IMR-90 (cell line): ENCODE results near the gene ZNF512. TPM values are rescaled to one million over a fixed set of nuclear protein-coding genes. Genes with fewer than 3 reads are reported as not detected.

Experiments used
- ATAC-seq: fragments of 200-7000 bp; cut with Tn5 transposase; 2 replicates; pipeline ENCODE4 v1.9.1; 2020; ENCODE audit warnings: low read depth, mild to moderate bottlenecking, moderate library complexity
- BruUV-seq: library from RNA; stranded (reverse); fragments of 400-500 nt; replicated peaks from 2 replicates; lab custom pipeline; 2021; lab: Mats Ljungman, UMichigan
- CTCF ChIA-PET: fragments of 300-600 bp; formaldehyde crosslinking; extraction: SDS; loops from one replicate; lab custom pipeline; 2021; ENCODE audit warnings: antibody characterized with exemption; lab: Yijun Ruan, JAX
- POLR2A ChIA-PET: fragments of 300-600 bp; sonication (Branson Sonifier 250); formaldehyde crosslinking; loops from one replicate; lab custom pipeline; 2022; ENCODE audit warnings: antibody characterized with exemption; ENCODE audit not compliant: unreplicated experiment; lab: Charles Lee
- DNase-seq: peaks from one replicate; pipeline ENCODE4 v3.0.0; 2013
- H2AFZ ChIP-seq: replicated peaks from 2 replicates; pipeline ENCODE3; 2013; ENCODE audit warnings: low read length, mild to moderate bottlenecking; ENCODE audit not compliant: poor library complexity
- H2AK5ac ChIP-seq: 2 replicates; pipeline ENCODE4 v1.6.1; 2013; ENCODE audit warnings: low read depth, low read length, inconsistent platforms
- H2AK9ac ChIP-seq: replicated peaks from 2 replicates; pipeline ENCODE3; 2013; ENCODE audit warnings: mild to moderate bottlenecking, low read depth, low read length, moderate library complexity; ENCODE audit not compliant: poor library complexity
- H2BK120ac ChIP-seq: 2 replicates; pipeline ENCODE4 v1.6.1; 2013; ENCODE audit warnings: low read depth, low read length, inconsistent platforms
- H2BK15ac ChIP-seq: 3 replicates; pipeline ENCODE4 v1.6.1; 2013; ENCODE audit warnings: low read depth, low read length, inconsistent platforms
- H2BK20ac ChIP-seq: 2 replicates; pipeline ENCODE4 v1.6.1; 2013; ENCODE audit warnings: low read depth, mild to moderate bottlenecking, inconsistent platforms, low read length, moderate library complexity
- H2BK5ac ChIP-seq: 2 replicates; pipeline ENCODE4 v1.6.1; 2013; ENCODE audit warnings: mild to moderate bottlenecking, low read depth, low read length, inconsistent platforms; ENCODE audit not compliant: poor library complexity, severe bottlenecking
- H3K14ac ChIP-seq: replicated peaks from 2 replicates; pipeline ENCODE4 v1.6.1; 2013; ENCODE audit warnings: low read depth, low read length, inconsistent platforms
- H3K18ac ChIP-seq: 2 replicates; pipeline ENCODE4 v1.6.1; 2013; ENCODE audit warnings: low read depth, low read length, control low read depth
- H3K23ac ChIP-seq: 2 replicates; pipeline ENCODE4 v1.6.1; 2013; ENCODE audit warnings: low read depth, low read length, inconsistent platforms
- H3K27ac ChIP-seq: 2 replicates; pipeline ENCODE4 v1.5.1; 2013; ENCODE audit warnings: mild to moderate bottlenecking, control low read depth, low read length; ENCODE audit not compliant: insufficient read depth
- H3K27me3 ChIP-seq: 2 replicates; pipeline ENCODE4 v1.6.1; 2013; ENCODE audit warnings: low read length; ENCODE audit not compliant: control insufficient read depth, insufficient read depth
- H3K36me3 ChIP-seq: 2 replicates; pipeline ENCODE4 v1.6.1; 2013; ENCODE audit warnings: low read length, mixed read lengths; ENCODE audit not compliant: control insufficient read depth, insufficient read depth
- H3K4ac ChIP-seq: 2 replicates; pipeline ENCODE4 v1.6.1; 2013; ENCODE audit warnings: low read depth, low read length, inconsistent platforms
- H3K4me1 ChIP-seq: 2 replicates; pipeline ENCODE4 v1.6.1; 2013; ENCODE audit warnings: low read length, mixed read lengths; ENCODE audit not compliant: control insufficient read depth, insufficient read depth
- H3K4me2 ChIP-seq: 2 replicates; pipeline ENCODE4 v1.6.1; 2013; ENCODE audit warnings: low read depth, mild to moderate bottlenecking, control low read depth, low read length, moderate library complexity
- H3K4me3 ChIP-seq: 2 replicates; pipeline ENCODE4 v1.5.1; 2013; ENCODE audit warnings: low read depth, mild to moderate bottlenecking, control low read depth, low read length, moderate library complexity; ENCODE audit not compliant: insufficient read depth
- H3K56ac ChIP-seq: 2 replicates; pipeline ENCODE4 v1.6.1; 2013; ENCODE audit warnings: low read length, inconsistent platforms; ENCODE audit not compliant: insufficient read depth; ENCODE audit errors: extremely low read depth
- H3K79me1 ChIP-seq, 2 experiments: 2 replicates each; pipeline ENCODE4 v1.6.1; 2013; ENCODE audit warnings: low read length in 2 of 2, inconsistent platforms in 1 of 2, low read depth in 1 of 2
- H3K9ac ChIP-seq: 2 replicates; pipeline ENCODE4 v1.6.1; 2013; ENCODE audit warnings: low read depth, low read length, control low read depth
- H3K9me1 ChIP-seq: 2 replicates; pipeline ENCODE4 v1.6.1; 2013; ENCODE audit warnings: low read length, inconsistent platforms; ENCODE audit not compliant: insufficient read depth
- H3K9me3 ChIP-seq: 2 replicates; pipeline ENCODE4 v1.6.1; 2013; ENCODE audit warnings: low read length; ENCODE audit not compliant: control insufficient read depth, insufficient read depth
- H4K20me1 ChIP-seq: 2 replicates; pipeline ENCODE4 v1.6.1; 2013; ENCODE audit warnings: low read length, inconsistent platforms; ENCODE audit not compliant: insufficient read depth
- H4K5ac ChIP-seq: 2 replicates; pipeline ENCODE4 v1.6.1; 2013; ENCODE audit warnings: mild to moderate bottlenecking, low read depth, low read length, control low read depth
- H4K8ac ChIP-seq, 2 experiments: 2 replicates each; pipeline ENCODE4 v1.6.1; 2013; ENCODE audit warnings: low read depth in 2 of 2, low read length in 2 of 2, control low read depth in 1 of 2, inconsistent platforms in 1 of 2
- H4K91ac ChIP-seq: 2 replicates; pipeline ENCODE4 v1.6.1; 2013; ENCODE audit warnings: low read depth, low read length, inconsistent platforms; ENCODE audit not compliant: insufficient read depth
- CHD1 ChIP-seq: IDR thresholded peaks from 2 replicates; pipeline ENCODE4 v1.6.1; 2012; ENCODE audit warnings: low read depth, low read length, improper control_type of control experiment
- FOS ChIP-seq: fragments of 150-350 bp; IDR thresholded peaks from 2 replicates; pipeline ENCODE4 v1.6.1; 2016; ENCODE audit warnings: low read depth, low read length
- MAZ ChIP-seq: IDR thresholded peaks from 2 replicates; pipeline ENCODE4 v1.6.1; 2012; ENCODE audit warnings: low read depth, mild to moderate bottlenecking, low read length, improper control_type of control experiment, moderate library complexity, borderline replicate concordance
- NFE2L2 ChIP-seq: fragments of 150-350 bp; IDR thresholded peaks from 2 replicates; pipeline ENCODE4 v1.6.1; 2016; ENCODE audit warnings: low read depth, mild to moderate bottlenecking, low read length
- POLR2A ChIP-seq: IDR thresholded peaks from 2 replicates; pipeline ENCODE4 v1.6.1; 2012; ENCODE audit warnings: mild to moderate bottlenecking, low read depth, low read length
- RAD21 ChIP-seq: IDR thresholded peaks from 2 replicates; pipeline ENCODE4 v1.6.1; 2012; ENCODE audit warnings: low read length, improper control_type of control experiment
- RFX5 ChIP-seq: IDR thresholded peaks from 2 replicates; pipeline ENCODE4 v1.8.0; 2012; ENCODE audit warnings: low read depth, mild to moderate bottlenecking, low read length, moderate library complexity
- SMC3 ChIP-seq: fragments of 150-350 bp; IDR thresholded peaks from 2 replicates; pipeline ENCODE4 v1.6.1; 2016; ENCODE audit warnings: low read depth, mild to moderate bottlenecking, antibody characterized with exemption, low read length, moderate library complexity
- WGBS, 2 experiments: methylation state at CpG; one replicate each; pipeline versions ENCODE4 v1.1.5 to v1.1.7; 2013; ENCODE audit warnings: missing lambda C conversion rate in 2 of 2; ENCODE audit not compliant: insufficient read length in 1 of 2; ENCODE audit errors: extremely low coverage in 2 of 2; 5-methylcytosine and 5-hydroxymethylcytosine counted together
- dilution Hi-C: fragments of 300-500 bp; cut with HindIII; formaldehyde crosslinking; loops from one replicate; pipeline ENCODE4 v1.14.3; 2018; ENCODE audit warnings: low sequenced_read_pairs; ENCODE audit not compliant: unreplicated experiment
- in situ Hi-C: fragments of 300-500 bp; cut with MboI; formaldehyde crosslinking; loops from 3 replicates; pipeline ENCODE4 v1.14.3; 2019; ENCODE audit warnings: low sequenced_read_pairs, inconsistent platforms, mixed read lengths
- intact Hi-C: fragments of 100-400 bp; cut with micrococcal nuclease; formaldehyde crosslinking; loops from 2 replicates; pipeline ENCODE4 v1.10.0; 2022
- polyA plus RNA-seq, 3 experiments: library from polyadenylated mRNA; depleted of rRNA; stranded (reverse); fragments of >200 nt; gene quantifications; 2 replicates each; pipeline ENCODE4 v1.2.3, GENCODE V29; 2012; ENCODE audit warnings: low replicate concordance in 1 of 3
- total RNA-seq: library from RNA; depleted of rRNA; stranded (reverse); fragments of >200 nt; gene quantifications from 2 replicates; pipeline ENCODE4 v1.2.3, GENCODE V29; 2012
- TF ChIP-seq, protein P1 (sequence below): fragments of 150-350 bp; IDR thresholded peaks from 2 replicates; pipeline ENCODE4 v1.6.1; 2016; ENCODE audit warnings: low read depth, mild to moderate bottlenecking, low read length, moderate library complexity, borderline replicate concordance
- TF ChIP-seq, protein P2 (sequence below): fragments of 150-350 bp; IDR thresholded peaks from 2 replicates; pipeline ENCODE4 v1.6.1; 2017; ENCODE audit warnings: mild to moderate bottlenecking, antibody characterized with exemption, low read length, low read depth
- TF ChIP-seq, protein P3 (sequence below): conservative IDR thresholded peaks from 2 replicates; pipeline ENCODE4 v1.5.1; 2012; ENCODE audit warnings: mild to moderate bottlenecking, low read depth, low read length, improper control_type of control experiment

The ZNF512 gene
- total and polyA plus RNA-seq, 2 of the 4 experiments (the other 2 are of a cell fraction): 25.8 to 56.5 TPM

DNA sequence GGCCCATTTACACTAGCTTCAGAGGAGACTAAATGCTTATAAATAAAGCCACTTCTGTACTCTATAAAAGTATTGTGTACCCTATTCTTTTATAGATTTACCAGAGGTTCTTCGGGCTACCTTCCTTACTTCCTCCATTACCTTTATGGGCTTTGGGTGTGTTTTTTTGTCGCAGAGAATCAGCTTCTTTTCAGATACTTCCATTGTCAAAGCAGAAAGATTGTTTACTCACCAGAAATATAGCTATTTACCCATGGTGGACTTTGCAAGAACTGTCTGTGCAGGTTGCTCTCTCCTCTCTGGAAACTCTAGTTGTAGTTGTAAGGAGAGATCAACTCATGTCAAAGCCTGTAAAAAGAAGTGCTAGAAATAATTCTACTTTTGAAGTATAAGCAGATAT, 31.1 kb downstream of the ZNF512 start:
- Histone ChIP-seq H3K27ac (no peak overlapping the region), H2BK20ac (no peak overlapping the region), H3K9me1 (no peaks in the 10 kb centered on the region), H4K20me1 (no peaks in the 10 kb centered on the region), H2BK120ac (no peak overlapping the region), H4K91ac (no peak overlapping the region), H3K23ac (no peak overlapping the region), H3K56ac (no peak overlapping the region), H3K4me1 (no peaks in the 10 kb centered on the region), H3K27me3 (no peaks in the 10 kb centered on the region), H3K9me3 (no peaks in the 10 kb centered on the region), H2AK9ac (no peak overlapping the region), H3K9ac (no peak overlapping the region), H3K4me3 (no peak overlapping the region), H3K79me1 (peaks cover 8 to 22% of the 10 kb centered on the region in 2 experiments), H3K4me2 (no peak overlapping the region), H4K5ac (no peak overlapping the region), H3K4ac (no peak overlapping the region), H2BK15ac (no peak overlapping the region), H2AK5ac (no peak overlapping the region), H3K14ac (no peak overlapping the region), H2BK5ac (no peak overlapping the region), H3K36me3 (peaks cover 37% of the 10 kb centered on the region), H4K8ac (no peak overlapping the region), H2AFZ (no peak overlapping the region), H3K18ac (no peak overlapping the region)
- no peak for ATAC-seq
- DNase-seq: no peak
- no peak for TF ChIP-seq NFE2L2
- no peak for TF ChIP-seq CHD1
- no peak for TF ChIP-seq POLR2A
- TF ChIP-seq RAD21: no peak
- TF ChIP-seq, protein P1, sequence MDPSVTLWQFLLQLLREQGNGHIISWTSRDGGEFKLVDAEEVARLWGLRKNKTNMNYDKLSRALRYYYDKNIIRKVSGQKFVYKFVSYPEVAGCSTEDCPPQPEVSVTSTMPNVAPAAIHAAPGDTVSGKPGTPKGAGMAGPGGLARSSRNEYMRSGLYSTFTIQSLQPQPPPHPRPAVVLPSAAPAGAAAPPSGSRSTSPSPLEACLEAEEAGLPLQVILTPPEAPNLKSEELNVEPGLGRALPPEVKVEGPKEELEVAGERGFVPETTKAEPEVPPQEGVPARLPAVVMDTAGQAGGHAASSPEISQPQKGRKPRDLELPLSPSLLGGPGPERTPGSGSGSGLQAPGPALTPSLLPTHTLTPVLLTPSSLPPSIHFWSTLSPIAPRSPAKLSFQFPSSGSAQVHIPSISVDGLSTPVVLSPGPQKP: no peak
- no peak for TF ChIP-seq RFX5
- TF ChIP-seq SMC3: no peak
- no peak for TF ChIP-seq MAZ
- TF ChIP-seq, protein P2, sequence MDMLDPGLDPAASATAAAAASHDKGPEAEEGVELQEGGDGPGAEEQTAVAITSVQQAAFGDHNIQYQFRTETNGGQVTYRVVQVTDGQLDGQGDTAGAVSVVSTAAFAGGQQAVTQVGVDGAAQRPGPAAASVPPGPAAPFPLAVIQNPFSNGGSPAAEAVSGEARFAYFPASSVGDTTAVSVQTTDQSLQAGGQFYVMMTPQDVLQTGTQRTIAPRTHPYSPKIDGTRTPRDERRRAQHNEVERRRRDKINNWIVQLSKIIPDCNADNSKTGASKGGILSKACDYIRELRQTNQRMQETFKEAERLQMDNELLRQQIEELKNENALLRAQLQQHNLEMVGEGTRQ: no peak
- no peak for TF ChIP-seq FOS
- TF ChIP-seq, protein P3, sequence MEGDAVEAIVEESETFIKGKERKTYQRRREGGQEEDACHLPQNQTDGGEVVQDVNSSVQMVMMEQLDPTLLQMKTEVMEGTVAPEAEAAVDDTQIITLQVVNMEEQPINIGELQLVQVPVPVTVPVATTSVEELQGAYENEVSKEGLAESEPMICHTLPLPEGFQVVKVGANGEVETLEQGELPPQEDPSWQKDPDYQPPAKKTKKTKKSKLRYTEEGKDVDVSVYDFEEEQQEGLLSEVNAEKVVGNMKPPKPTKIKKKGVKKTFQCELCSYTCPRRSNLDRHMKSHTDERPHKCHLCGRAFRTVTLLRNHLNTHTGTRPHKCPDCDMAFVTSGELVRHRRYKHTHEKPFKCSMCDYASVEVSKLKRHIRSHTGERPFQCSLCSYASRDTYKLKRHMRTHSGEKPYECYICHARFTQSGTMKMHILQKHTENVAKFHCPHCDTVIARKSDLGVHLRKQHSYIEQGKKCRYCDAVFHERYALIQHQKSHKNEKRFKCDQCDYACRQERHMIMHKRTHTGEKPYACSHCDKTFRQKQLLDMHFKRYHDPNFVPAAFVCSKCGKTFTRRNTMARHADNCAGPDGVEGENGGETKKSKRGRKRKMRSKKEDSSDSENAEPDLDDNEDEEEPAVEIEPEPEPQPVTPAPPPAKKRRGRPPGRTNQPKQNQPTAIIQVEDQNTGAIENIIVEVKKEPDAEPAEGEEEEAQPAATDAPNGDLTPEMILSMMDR: no peak
- ChIA-PET CTCF (no interaction called here), POLR2A (no interaction called here)
- BruUV-seq: no TSS peak
- intact Hi-C loops: no loop called here
- no CpG with 5 or more reads among the region's 2 CpGs for WGBS, 2 experiments
- dilution Hi-C loops: no loop called here
- in situ Hi-C loops: no loop called here
